Stimulated activated CD8-positive, alpha-beta memory T cell treated with anti-CD3 and anti-CD28 coated beads, Interleukin-7, amount 100 ng/mL, for 1 hour (primary cell): Measurements from ENCODE around the gene SLC5A2.
"Not testable (repeated sequence)": the region's sequence is repeated elsewhere in the genome, so short reads cannot be mapped to it uniquely, and the experiment has no call there.

ENCODE experiments used
- DNase-seq, 2 donors: peaks; one replicate each; pipeline ENCODE4 v3.0.0-alpha.2; 2020; ENCODE audit warnings: low read depth in 2 of 2

SLC5A2 gene

DNA sequence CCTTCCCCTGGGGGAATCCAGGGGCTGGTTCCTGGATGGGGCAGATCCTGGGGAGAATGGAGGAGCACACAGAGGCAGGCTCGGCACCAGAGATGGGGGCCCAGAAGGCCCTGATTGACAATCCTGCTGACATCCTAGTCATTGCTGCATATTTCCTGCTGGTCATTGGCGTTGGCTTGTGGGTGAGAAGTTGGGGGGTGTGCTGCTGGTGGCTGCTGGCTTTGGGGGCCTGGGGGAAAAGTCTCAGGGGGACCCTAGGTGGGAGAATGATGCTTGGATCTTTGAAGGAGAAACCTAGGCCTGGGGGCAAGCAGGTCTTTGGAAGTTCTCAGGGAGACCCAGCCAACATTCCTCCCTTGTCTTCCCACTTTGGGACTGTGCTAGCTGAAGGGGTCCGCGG is at the start of gene SLC5A2:
Gene SLC5A2, plus strand, starts transcription at position 43 of the 400 bp plus-strand sequence. Its CDS starts 14 bp downstream, at position 57.
- no peak for DNase-seq

DNA sequence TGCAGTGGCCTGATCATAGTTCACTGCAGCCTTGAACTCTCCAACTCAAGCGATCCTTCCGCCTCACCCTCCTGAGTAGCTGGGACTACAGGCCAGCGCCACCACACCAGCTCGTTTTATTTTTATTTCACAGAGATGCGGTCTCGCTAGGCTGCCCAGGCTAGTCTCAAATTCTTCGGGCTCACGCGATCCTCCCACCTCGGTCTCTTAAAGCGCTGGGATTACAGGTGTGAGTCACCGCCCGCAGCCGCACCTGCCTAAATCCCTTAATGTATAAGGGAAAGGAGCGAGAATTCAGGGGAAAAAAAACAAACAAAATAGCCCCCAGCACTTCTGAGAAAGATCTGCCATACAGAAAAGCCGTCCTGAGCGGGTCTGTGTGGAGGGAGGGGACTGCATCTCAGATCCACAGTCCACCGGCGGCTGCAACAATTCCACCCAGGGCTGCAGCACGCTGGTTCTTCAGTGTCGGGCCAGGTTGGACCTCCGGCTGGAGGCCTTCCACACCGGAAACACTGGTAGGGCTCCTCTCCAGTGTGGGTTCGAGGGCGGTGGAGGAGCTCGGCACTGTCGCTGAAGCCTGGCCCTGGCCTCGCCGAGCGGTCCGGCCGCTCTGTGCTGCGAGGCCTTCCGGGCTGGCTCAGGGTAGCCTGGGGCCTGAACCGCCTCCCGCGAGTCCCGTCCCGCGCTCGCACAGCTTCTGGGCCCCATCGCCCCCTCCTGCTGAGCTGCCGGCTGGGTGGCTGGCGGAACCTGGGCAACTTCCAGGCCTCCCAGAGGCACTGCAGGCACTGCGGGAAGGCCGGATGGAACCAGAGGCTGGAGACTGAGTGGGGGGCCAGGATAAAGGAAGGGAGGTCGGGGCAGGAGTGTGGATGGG is 47.3 kb upstream of the SLC5A2 start:
- DNase-seq: no peak

DNA sequence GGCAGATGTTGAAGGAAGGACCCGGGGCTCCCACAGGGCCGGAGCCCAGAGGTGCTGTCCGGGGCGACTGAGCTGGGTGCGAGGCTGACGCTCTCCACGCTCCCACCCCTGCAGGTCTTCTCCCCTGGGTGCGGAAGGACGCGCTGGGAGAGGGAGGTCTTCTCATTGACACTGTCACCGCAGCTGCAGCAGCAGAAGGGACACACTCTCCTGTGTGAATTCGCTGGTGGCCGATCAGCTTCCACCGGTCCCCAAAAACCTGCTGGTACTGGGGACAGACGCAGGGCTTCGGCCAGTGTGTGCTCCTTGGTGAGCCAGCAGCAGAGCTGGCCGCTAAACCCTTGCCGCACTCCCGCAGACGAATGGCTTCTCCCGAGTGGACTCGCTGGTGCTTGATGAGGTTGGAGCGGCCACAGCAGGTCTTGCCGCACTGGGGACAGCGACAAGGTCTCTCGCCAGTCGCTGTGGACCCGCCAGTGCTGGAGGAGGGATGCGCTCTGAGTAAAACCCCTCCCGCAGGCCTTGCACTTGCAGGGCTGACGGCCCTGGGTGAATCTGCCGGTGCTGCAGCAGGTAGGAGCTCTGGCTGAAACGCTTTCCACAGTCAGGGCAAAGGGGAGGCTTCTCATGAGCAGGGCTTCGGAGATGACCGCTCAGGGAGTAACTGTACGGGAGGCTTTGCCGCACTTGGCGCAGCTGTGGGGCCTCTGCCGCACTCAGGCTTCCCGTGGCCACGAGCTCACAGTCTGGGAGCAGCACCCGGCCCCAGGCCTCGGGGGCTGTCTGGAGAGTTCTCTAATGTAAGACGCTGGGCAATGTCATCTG is 46.5 kb upstream of the SLC5A2 start:
- DNase-seq: no peak

DNA sequence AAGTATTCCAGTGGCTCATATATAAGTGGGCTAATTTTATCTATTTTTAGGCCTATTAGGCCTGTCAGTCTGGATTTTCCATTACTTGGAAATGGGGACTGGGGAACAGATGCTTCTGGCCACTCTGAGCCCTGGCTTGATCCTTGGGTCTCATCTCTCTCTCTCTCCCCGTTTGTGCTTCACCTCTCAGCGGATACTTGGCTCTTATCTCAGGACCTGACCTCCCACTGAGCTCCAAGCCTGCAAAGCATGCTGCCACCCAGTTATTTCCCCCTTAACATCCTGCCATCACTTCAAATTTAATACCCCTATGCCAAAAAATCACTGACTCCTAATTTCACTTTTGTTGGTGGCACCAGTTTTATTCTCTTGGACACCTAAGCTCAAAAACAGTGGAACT is 44.5 kb upstream of the SLC5A2 start:
- no peak for DNase-seq

DNA sequence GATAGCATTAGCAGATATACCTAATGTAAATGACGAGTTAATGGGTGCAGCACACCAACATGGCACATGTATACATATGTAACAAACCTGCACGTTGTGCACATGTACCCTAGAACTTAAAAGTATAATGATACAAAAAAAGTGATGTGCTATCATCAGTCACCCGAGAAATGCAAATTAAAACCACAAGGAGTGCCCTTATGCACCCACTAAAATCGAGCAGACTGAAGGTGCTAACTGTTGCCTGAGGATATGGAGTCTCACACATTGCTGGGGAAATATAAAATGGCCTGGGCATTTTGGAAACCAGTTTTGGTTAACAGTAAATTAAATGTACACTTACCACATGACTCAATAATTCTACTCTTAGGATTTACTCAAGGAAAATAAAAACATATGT is 43.9 kb upstream of the SLC5A2 start:
- not testable (repeated sequence) for DNase-seq

DNA sequence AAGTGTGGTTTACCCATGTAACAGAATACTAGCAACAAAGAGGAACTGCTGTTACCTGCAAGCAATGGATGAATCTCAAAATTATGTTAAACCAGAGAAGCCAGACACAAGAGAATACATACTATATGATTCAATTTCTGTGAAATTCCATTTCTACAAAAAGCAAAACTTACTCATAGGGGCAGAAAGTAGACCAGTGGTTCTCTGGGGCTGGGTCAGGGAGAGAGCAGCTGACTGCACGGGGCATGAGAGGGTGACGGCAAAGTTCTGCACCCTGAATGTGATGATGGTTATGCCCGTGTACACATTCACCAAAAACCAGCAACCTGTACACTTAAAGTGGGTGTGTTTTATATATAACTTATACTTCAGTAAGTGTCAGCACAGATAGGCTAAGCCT is 43.4 kb upstream of the SLC5A2 start:
- DNase-seq: no peak

DNA sequence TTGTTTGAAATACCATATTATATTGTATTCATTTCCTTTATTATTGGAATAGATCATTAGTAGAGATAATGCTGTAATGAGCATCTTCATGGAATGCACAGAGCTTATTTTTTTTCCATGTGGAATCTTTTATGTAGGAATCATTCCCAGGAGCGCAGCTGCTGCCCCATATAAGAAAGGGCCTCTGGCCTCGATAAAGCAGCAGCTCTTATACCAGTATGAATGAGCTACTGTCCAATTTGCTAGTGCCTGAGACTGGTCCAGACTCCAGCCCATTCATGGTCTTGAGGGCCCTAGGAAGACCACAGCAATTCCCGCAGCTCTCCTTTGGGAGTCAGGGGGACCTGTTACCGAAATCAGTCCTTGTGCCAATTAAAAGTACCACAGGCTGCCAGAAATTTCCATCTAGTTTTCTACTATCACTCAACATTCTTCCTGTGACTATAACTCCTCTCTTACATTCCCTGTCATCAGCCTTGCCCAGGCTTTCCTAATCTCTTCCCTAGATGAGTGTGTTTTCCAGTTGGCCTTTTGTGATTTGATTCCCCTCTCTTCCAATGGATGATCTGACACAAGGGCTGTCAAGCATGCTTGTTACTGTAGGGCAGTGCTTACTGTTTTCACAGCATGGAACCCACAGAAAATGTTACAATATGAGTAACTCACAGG is 42.3 kb upstream of the SLC5A2 start:
- no peak for DNase-seq

DNA sequence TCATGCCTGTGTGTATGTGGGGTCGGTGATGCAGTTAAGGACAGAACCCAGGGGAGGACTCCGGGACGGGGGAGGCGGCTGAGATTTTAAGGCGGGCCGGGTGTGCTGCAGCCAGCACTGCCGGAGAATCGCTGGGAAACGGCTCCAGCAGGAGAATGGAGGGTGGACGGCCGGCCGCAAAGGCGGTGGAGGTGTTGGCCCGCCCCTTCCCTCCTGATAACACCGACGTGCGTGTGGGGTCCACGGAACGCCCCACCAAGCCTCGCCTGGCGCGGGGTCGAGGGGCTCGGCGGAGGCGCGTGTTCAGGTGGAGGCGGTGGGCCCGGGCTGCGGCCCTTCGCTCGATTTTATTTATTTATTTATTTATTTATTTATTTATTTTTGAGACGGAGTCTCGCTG is 41.0 kb upstream of the SLC5A2 start:
- DNase-seq: no peak

DNA sequence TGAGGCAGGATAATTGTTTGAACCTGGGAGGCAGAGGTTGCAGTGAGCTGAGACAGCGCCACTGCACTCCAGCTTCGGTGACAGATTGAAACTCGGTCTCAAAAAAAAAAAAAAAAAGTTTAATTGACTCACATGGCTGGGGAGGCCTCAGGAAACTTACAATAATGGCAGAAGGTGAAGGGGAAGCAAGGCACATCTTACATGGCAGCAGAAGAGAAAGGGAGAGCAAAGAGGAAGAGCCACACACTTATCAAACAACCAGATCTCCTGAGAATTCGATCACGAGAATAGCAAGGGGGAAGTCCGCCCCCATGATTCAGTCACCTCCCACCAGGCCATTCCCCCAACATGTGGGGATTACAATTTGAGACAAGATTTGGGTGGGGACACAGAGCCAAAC is 37.0 kb upstream of the SLC5A2 start:
- not testable (repeated sequence) for DNase-seq

DNA sequence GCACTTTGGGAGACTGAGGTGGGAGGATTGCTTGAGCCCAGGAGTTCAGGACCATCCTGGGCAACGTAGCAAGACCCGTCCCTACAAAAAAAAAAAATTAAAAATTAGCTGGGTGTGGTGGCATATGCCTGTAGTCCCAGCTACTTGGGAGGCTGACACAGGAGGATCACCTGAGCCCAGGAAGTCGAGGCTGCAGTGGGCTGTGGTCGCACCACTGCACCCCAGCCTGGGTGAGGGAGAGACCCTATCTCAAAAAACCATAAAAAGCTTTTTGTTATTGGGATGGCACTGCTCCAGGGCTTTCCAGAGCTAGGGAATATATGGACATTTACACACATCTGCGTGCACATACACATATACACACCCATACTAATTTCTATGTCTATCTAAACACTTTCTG is 31.7 kb upstream of the SLC5A2 start:
- no peak for DNase-seq

DNA sequence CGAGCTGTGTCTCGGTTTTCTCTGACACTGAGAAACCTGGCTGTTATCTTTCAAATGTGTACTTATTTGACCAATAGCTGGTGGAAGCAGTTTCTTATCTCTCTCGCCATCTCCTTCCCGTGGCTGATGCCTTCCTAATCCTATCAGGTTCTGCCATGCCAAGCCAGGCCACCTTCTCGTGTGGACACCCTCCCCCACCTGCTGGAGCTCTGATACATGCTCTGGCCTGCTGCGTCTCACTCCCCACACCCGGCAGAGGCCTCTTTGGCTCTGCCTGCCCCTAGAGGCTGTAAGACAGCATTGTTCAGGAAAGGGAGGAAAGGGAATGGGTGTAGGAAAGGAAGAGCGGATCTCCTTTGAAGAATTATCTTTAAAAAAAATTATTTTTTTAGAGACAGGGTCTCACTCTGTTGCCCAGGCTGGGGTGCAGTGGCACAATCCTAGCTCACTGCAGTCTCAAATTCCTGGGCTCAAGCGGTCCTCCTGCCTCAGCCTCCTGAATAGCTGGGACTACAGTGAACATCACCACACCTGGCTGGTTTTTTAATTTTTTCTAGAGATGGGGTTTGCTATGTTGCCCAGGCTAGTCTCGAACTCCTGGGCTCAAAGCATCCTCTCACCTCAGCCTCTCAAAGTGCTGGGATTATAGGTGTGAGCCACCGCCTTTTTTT is 31.1 kb upstream of the SLC5A2 start:
- DNase-seq: no peak

DNA sequence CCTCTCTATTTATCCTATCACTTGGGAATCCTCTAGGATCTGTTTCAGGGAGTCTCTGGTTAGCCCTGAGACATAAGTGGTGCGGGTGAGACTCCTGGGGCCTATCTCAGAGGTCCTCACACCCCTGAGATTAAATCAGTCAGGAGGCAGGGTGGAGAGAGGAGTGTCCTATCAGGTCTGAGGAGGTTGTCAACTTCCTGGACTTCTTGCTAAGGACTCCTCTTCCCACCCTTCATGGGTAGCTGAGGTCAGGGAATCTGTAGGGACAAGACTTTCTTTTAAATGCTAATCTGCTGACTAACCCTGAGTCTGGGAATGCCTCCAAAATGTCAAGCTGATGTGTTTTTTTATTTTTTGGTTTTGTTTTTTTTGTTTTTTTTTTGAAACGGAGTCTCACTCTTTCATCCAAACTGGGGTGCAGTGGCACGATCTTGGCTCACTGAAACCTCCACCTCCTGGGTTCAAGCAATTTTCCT is 30.3 kb upstream of the SLC5A2 start:
- no peak for DNase-seq

DNA sequence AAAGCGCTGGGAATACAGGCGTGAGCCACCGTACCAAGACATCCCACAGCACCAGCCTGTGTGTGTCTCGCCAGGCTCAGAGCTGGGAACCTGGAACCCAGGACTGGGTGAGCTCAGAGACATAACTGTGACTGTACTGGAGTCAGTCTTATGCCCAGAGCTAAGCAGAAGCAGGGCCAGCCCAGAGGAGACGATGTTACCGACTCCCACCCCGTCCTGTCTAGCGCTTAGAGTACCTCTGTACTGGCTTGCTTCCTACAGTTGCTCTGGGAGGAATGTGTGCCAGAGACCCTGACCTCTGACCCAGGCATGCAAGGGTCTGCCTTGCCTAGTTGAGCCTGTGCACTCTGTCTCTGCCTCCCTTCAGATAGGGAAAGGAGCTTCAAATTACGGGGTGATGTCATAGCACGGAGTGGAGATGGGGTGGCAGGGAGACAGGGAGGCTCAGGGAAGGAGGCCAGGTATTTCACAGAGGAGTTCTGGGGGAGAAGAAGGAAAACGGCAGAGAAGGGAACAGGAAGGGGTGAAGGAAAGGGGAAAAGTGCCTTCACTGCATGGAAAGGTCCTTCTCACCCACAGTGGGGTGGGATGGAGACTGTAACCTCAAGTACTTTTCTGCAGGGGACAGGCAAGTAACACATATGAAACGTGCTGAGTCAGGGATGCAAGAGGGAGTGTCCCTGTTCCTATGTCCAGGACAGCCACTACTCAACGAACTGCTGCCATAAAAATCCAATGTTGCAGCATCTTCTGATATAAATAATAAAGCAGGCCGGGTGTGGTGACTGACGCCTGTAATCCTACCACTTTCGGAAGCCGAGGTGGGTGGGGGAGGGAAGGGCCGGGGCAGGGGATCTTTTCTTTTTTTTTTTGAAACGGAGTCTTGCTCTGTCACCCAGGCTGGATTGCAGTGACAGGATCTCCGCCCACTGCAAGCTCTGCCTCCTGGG is 29.4 kb upstream of the SLC5A2 start:
- no peak for DNase-seq

DNA sequence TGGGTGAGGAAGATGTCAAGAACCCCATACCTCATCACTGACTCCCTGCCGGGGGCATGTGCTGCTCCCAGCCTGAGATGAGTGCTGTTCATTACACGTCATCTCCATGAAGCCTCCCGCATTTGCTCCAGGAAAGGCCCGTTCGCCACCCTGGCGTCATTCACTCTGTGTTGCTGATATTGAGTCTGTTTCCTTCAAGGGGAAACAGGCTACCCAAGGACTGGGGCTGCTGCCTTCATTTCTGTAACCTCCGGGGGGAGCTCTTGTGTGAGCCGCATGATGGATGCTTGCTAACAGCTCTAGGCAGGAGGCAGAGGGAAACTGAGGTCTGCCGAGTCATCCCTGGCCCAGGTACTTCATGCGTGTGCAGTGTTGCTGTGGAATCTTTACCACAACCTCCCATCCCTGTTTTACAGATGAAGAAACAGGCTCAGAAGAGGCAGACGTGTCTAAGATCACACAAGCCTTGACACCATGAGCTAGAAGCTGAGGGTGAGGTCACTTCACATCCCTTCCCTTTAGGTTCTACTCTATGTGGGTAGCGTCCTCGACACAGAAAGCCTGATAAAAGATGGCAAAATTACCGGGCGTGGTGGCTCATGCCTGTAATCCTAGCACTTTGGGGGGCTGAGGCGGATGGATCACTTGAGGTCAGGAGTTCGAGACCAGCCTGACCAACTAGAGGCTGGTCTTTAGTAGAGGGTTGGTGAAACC is 27.2 kb upstream of the SLC5A2 start:
- no peak for DNase-seq

DNA sequence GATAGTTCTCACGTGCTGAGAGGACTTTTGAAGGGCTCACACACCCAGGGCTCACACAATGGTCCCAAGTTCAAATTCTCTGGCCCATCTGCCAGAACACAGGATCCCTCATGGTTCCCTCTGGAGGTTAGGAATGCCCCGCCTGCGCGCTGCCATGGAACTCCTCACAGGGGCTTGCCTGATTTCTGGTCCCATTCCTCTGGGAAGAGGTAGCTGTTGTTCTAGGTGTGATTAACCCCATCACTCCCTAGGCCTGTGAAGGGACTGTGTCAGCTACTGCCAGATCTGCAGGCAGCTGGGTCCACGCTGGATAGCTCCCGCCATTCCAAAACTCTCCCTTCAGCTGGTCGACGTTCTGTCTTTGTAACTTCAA is 25.9 kb upstream of the SLC5A2 start:
- DNase-seq: no peak

DNA sequence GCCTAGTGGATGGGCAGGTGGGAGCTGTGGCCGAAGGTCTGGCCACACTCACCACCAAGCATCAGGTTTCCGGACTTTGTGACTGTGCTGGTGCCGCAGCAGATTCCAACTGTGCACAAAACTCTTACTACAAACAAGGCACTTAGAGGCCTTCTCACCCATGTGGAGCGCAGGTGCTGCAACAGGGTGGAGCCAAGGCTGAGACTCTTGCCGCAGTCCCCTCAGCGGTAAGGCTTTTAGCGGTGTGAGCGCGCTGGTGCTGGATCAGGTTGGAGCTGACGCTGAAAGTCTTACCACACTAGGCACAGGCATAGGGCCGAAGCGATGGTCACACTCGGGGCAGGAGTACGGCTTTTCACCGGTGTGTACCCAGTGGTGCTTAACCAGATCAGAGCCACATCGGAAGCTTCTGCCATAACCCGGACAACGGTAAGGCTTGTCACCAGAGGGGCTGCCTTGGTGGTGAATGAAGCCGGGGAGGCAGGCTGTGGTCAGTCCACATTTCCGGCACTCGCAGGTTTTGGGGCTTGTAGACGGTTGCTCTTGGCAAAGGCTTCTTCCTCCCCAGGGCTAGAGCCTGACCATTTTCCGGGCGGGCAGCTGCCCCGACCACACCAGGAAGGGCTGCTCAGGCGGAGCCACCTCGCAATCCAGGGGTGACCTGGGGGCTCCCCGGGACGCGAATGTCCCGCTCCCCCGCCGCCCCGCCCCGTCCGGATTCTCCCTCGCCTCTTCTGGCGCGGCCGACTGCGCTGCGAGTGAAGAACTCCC is 24.7 kb upstream of the SLC5A2 start:
- DNase-seq: peak in 1 of 2 donors; percentile 19

DNA sequence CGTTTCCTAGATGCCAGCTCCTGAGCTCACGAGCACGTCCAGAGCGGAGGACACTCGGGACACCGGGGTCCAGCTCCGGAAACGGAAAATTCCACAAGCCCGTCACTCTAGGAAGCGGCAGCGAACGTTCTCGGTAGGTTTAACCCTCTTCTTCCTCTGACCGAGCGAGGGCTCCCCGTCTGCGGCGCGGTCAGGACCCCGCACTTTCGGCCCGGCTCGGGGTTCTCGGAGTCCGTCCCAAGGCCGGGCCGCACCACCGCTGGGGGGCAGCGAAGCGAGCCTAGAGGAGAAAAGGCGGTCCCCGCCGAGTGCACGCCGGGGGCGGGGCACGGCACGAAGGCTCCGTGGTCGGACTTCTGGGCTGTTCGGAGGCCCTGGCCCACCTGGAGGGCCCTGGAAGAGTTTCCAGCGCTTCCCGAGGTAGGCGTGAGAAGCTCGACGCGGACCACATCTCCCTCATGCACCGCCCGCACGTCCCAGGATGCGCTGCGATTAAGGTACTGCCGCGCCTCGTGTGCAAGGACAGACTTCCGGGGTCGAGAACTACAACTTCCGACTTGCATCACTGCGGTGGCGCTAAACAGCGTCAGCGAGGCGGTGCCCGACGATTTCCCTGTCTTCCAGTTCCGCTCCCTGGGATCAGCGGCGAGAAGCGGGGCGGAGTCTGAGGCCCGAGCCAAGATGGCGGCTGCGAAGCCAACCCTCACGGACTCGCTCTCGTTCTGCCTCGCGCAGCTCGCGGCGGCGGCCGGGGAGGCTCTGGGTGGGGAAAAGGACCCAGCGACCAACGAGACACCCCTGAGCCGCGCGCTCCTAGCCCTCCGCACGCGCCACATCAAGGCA is 23.9 kb upstream of the SLC5A2 start, which contains the start of gene ARMC5:
Gene ARMC5, plus strand, starts transcription at position 658 of the 843 bp plus-strand sequence. Its CDS starts 24 bp downstream, at position 682.
- peak; percentile 90 to 93 for DNase-seq
